SK-N-SH (cell line): ENCODE data around the gene SGMS2. TPM values are rescaled to one million over a fixed set of nuclear protein-coding genes. Genes with fewer than 3 reads are reported as not detected.
A peak's percentile ranks its signal among the peaks of the same experiment; 100 is the strongest.

Source experiments
- CTCF ChIA-PET: fragments of 300-600, 350-600 bp; formaldehyde crosslinking; extraction: SDS; loops from one replicate; lab custom pipeline; 2021; lab: Yijun Ruan, JAX
- POLR2A ChIA-PET: fragments of 350-600 bp; sonication (Branson Sonifier 250); formaldehyde crosslinking; extraction: SDS; loops from one replicate; lab custom pipeline; 2020; ENCODE audit warnings: antibody characterized with exemption, inconsistent platforms; lab: Yijun Ruan, JAX
- DNase-seq: peaks from one replicate; pipeline ENCODE4 v3.0.0; 2012
- H2AFZ ChIP-seq: fragments of 200-600 bp; sonication (generic); 2 replicates; pipeline ENCODE4 v1.8.1; 2016; ENCODE audit warnings: antibody characterized with exemption, mild to moderate bottlenecking, low read depth
- H3F3A ChIP-seq: fragments of 200-600 bp; sonication (generic); replicated peaks from 2 replicates; pipeline ENCODE3; 2016; ENCODE audit warnings: antibody characterized with exemption, mild to moderate bottlenecking; ENCODE audit not compliant: insufficient read depth
- H3K27ac ChIP-seq, 2 experiments: fragments of 200-500 bp in 1 of 2; fragments of 200-600 bp in 1 of 2; sonication (Bioruptor generic) in 1 of 2; sonication (generic), shearing (Covaris generic) in 1 of 2; 2 replicates each; pipeline versions ENCODE4 v1.5.1 to v1.6.1; 2014 to 2016; ENCODE audit warnings: low read depth in 2 of 2, inconsistent platforms in 1 of 2, low read length in 1 of 2, mild to moderate bottlenecking in 1 of 2, mixed read lengths in 1 of 2
- H3K27me3 ChIP-seq: fragments of 200-600 bp; sonication (generic), shearing (Covaris generic); 2 replicates; pipeline ENCODE4 v1.6.1; 2016; ENCODE audit warnings: mixed run types; ENCODE audit not compliant: insufficient read depth
- H3K36me3 ChIP-seq, 2 experiments: fragments of 200-500 bp in 1 of 2; fragments of 200-600 bp in 1 of 2; sonication (Bioruptor generic) in 1 of 2; sonication (generic) in 1 of 2; replicated peaks in 1 of 2; 2 replicates each; pipeline versions ENCODE3 to v1.5.1; 2014 to 2016; ENCODE audit warnings: low read length in 1 of 2, mild to moderate bottlenecking in 1 of 2; ENCODE audit not compliant: insufficient read depth in 2 of 2, control insufficient read depth in 1 of 2
- H3K4me1 ChIP-seq, 2 experiments: fragments of 200-500 bp in 1 of 2; fragments of 200-600 bp in 1 of 2; sonication (Bioruptor generic) in 1 of 2; sonication (generic), shearing (Covaris generic) in 1 of 2; 2 replicates each; pipeline versions ENCODE4 v1.5.1 to v1.6.1; 2014 to 2016; ENCODE audit warnings: low read depth in 1 of 2, low read length in 1 of 2, mixed run types in 1 of 2; ENCODE audit not compliant: insufficient read depth in 2 of 2, control insufficient read depth in 1 of 2
- H3K4me2 ChIP-seq: fragments of 200-600 bp; sonication (generic), shearing (Covaris generic); 2 replicates; pipeline ENCODE4 v1.6.1; 2017; ENCODE audit warnings: mixed run types
- H3K4me3 ChIP-seq, 2 experiments: fragments of 200-500 bp in 1 of 2; fragments of 200-600 bp in 1 of 2; sonication (Bioruptor generic) in 1 of 2; sonication (generic), shearing (Covaris generic) in 1 of 2; 2 replicates each; pipeline versions ENCODE4 v1.5.1 to v1.8.1; 2014 to 2016; ENCODE audit warnings: low read depth in 2 of 2, inconsistent platforms in 1 of 2, low read length in 1 of 2, mild to moderate bottlenecking in 1 of 2, mixed read lengths in 1 of 2, moderate library complexity in 1 of 2
- H3K79me2 ChIP-seq: fragments of 200-600 bp; sonication (generic); 2 replicates; pipeline ENCODE4 v1.8.1; 2017; ENCODE audit warnings: mild to moderate bottlenecking; ENCODE audit not compliant: insufficient read depth
- H3K9ac ChIP-seq: fragments of 200-600 bp; sonication (generic); 2 replicates; pipeline ENCODE4 v1.6.1; 2017; ENCODE audit warnings: mixed run types
- H3K9me2 ChIP-seq: fragments of 200-600 bp; sonication (generic); 2 replicates; pipeline ENCODE4 v1.6.1; 2017; ENCODE audit warnings: mixed run types
- H3K9me3 ChIP-seq: fragments of 200-600 bp; sonication (generic); 2 replicates; pipeline ENCODE4 v1.6.1; 2017; ENCODE audit warnings: mixed run types, mild to moderate bottlenecking, moderate library complexity
- H4K20me1 ChIP-seq: fragments of 200-600 bp; sonication (generic); 2 replicates; pipeline ENCODE4 v1.6.1; 2017; ENCODE audit warnings: mild to moderate bottlenecking, mixed run types; ENCODE audit not compliant: insufficient read depth
- ELF1 ChIP-seq: IDR thresholded peaks from 2 replicates; pipeline ENCODE4 v1.4.0; 2012
- EP300 ChIP-seq, 2 experiments: IDR thresholded peaks; 2 replicates each; pipeline versions ENCODE4 v1.4.0 to v1.6.1; 2012; ENCODE audit warnings: borderline replicate concordance in 1 of 2, low read depth in 1 of 2, low read length in 1 of 2
- EZH2phosphoT487 ChIP-seq: fragments of 200-600 bp; sonication (generic); IDR thresholded peaks from 2 replicates; pipeline ENCODE4 v1.6.1; 2017; ENCODE audit warnings: low read depth, mixed run types, mild to moderate bottlenecking, antibody characterized with exemption, moderate library complexity, borderline replicate concordance
- FOSL2 ChIP-seq: IDR thresholded peaks from 2 replicates; pipeline ENCODE4 v1.4.0; 2012; ENCODE audit warnings: low read depth, mild to moderate bottlenecking, moderate library complexity, borderline replicate concordance
- FOXM1 ChIP-seq: IDR thresholded peaks from 2 replicates; pipeline ENCODE4 v1.4.0; 2012; ENCODE audit warnings: low read depth, mild to moderate bottlenecking
- JUND ChIP-seq: IDR thresholded peaks from 2 replicates; pipeline ENCODE4 v1.4.0; 2012
- MAX ChIP-seq: IDR thresholded peaks from 2 replicates; pipeline ENCODE4 v1.4.0; 2012; ENCODE audit warnings: low read depth
- POLR2AphosphoS5 ChIP-seq: IDR thresholded peaks from 2 replicates; pipeline ENCODE4 v1.6.1; 2012; ENCODE audit warnings: low read depth, low read length
- RAD21 ChIP-seq: IDR thresholded peaks from 2 replicates; pipeline ENCODE4 v1.6.1; 2012; ENCODE audit warnings: mild to moderate bottlenecking, low read length
- RCOR1 ChIP-seq: fragments of 150-350 bp; IDR thresholded peaks from 2 replicates; pipeline ENCODE4 v1.6.1; 2017; ENCODE audit warnings: antibody characterized with exemption, low read length
- SIN3A ChIP-seq: IDR thresholded peaks from 2 replicates; pipeline ENCODE4 v1.6.1; 2012; ENCODE audit warnings: low read depth, mild to moderate bottlenecking, low read length, moderate library complexity, borderline replicate concordance
- SMC3 ChIP-seq: IDR thresholded peaks from 2 replicates; pipeline ENCODE4 v1.6.1; 2012; ENCODE audit warnings: low read depth, low read length, improper control_type of control experiment
- YY1 ChIP-seq: IDR thresholded peaks from 2 replicates; pipeline ENCODE4 v1.4.0; 2012; ENCODE audit warnings: low read depth, mild to moderate bottlenecking
- WGBS: methylation state at CpG from one replicate; pipeline ENCODE4 v1.1.6; 2017; ENCODE audit warnings: low lambda C conversion rate; 5-methylcytosine and 5-hydroxymethylcytosine counted together
- polyA plus RNA-seq, 3 experiments: library from polyadenylated mRNA; depleted of rRNA; stranded (reverse); fragments of >200 nt; gene quantifications; 2 replicates each; pipeline ENCODE4 v1.2.3, GENCODE V29; 2012
- TF ChIP-seq, protein P1 (sequence below): IDR thresholded peaks from 2 replicates; pipeline ENCODE4 v1.4.0; 2012; ENCODE audit warnings: low read depth, borderline replicate concordance
- TF ChIP-seq, protein P2 (sequence below): fragments of 200-600 bp; sonication (generic); IDR thresholded peaks from 2 replicates; pipeline ENCODE4 v1.6.1; 2017; ENCODE audit warnings: antibody characterized with exemption, mild to moderate bottlenecking, moderate library complexity
- TF ChIP-seq, protein P3 (sequence below): fragments of 150-350 bp; IDR thresholded peaks from 2 replicates; pipeline ENCODE4 v1.6.1; 2017; ENCODE audit warnings: antibody characterized with exemption, low read length, low read depth, borderline replicate concordance

The SGMS2 gene
- polyA plus RNA-seq, 1 of the 3 experiments (the other 2 are of a cell fraction), result 0.82 TPM

GRCh38 chr4:107913283-107913899, 88.7 kb downstream of the SGMS2 start:
- Histone ChIP-seq H4K20me1 (no peaks in the 10 kb centered on the region), H3K27ac (no peak overlapping the region), H3F3A (no peaks in the 10 kb centered on the region), H3K4me1 (peaks cover 0 to 2% of the 10 kb centered on the region in 2 experiments; a peak in 2 of 4 replicates), H3K4me2 (no peak overlapping the region), H3K9me2 (no peaks in the 10 kb centered on the region), H3K36me3 (no peaks in the 10 kb centered on the region), H3K4me3 (no peak overlapping the region; a peak in 1 of 4 replicates), H3K9ac (no peak overlapping the region), H3K27me3 (no peaks in the 10 kb centered on the region), H3K9me3 (no peaks in the 10 kb centered on the region), H3K79me2 (no peaks in the 10 kb centered on the region), H2AFZ (no peak overlapping the region)
- POLR2A ChIA-PET, result no interaction called here
- peak; percentile 36 for DNase-seq
- CTCF ChIA-PET, result interaction anchor here (0.7 to 3.4 kb wide), 15 partner anchors 8 to 1834 kb away, joined by 3 to 55 read pairs (median 3); no protein-coding TSS in a partner anchor
- WGBS, result 6% methylated on average over 2 of the region's 2 CpGs
- peak; percentile 61 for TF ChIP-seq SMC3
- no peak for TF ChIP-seq SIN3A
- no peak for TF ChIP-seq EZH2phosphoT487
- no peak for TF ChIP-seq FOXM1
- TF ChIP-seq, protein P1, sequence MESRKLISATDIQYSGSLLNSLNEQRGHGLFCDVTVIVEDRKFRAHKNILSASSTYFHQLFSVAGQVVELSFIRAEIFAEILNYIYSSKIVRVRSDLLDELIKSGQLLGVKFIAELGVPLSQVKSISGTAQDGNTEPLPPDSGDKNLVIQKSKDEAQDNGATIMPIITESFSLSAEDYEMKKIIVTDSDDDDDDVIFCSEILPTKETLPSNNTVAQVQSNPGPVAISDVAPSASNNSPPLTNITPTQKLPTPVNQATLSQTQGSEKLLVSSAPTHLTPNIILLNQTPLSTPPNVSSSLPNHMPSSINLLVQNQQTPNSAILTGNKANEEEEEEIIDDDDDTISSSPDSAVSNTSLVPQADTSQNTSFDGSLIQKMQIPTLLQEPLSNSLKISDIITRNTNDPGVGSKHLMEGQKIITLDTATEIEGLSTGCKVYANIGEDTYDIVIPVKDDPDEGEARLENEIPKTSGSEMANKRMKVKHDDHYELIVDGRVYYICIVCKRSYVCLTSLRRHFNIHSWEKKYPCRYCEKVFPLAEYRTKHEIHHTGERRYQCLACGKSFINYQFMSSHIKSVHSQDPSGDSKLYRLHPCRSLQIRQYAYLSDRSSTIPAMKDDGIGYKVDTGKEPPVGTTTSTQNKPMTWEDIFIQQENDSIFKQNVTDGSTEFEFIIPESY, result no peak
- TF ChIP-seq, protein P2, sequence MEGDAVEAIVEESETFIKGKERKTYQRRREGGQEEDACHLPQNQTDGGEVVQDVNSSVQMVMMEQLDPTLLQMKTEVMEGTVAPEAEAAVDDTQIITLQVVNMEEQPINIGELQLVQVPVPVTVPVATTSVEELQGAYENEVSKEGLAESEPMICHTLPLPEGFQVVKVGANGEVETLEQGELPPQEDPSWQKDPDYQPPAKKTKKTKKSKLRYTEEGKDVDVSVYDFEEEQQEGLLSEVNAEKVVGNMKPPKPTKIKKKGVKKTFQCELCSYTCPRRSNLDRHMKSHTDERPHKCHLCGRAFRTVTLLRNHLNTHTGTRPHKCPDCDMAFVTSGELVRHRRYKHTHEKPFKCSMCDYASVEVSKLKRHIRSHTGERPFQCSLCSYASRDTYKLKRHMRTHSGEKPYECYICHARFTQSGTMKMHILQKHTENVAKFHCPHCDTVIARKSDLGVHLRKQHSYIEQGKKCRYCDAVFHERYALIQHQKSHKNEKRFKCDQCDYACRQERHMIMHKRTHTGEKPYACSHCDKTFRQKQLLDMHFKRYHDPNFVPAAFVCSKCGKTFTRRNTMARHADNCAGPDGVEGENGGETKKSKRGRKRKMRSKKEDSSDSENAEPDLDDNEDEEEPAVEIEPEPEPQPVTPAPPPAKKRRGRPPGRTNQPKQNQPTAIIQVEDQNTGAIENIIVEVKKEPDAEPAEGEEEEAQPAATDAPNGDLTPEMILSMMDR, result peak; percentile 85
- TF ChIP-seq POLR2AphosphoS5, result no peak
- no peak for TF ChIP-seq MAX
- no peak for TF ChIP-seq ELF1
- peak; percentile 90 for TF ChIP-seq RAD21
- TF ChIP-seq FOSL2, result no peak
- no peak for TF ChIP-seq JUND
- TF ChIP-seq YY1, result no peak
- no peak for TF ChIP-seq RCOR1
- no peak for TF ChIP-seq EP300 (IDR thresholded peaks at IDR 0.05; ENCODE audit: borderline replicate concordance in 1 of 2, low read depth in 1 of 2, low read length in 1 of 2)
- TF ChIP-seq, protein P3, sequence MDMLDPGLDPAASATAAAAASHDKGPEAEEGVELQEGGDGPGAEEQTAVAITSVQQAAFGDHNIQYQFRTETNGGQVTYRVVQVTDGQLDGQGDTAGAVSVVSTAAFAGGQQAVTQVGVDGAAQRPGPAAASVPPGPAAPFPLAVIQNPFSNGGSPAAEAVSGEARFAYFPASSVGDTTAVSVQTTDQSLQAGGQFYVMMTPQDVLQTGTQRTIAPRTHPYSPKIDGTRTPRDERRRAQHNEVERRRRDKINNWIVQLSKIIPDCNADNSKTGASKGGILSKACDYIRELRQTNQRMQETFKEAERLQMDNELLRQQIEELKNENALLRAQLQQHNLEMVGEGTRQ, result no peak
